SK-N-SH (cell line): Measurements from ENCODE around the gene C16orf54. TPM values are rescaled to one million over a fixed set of nuclear protein-coding genes. Genes with fewer than 3 reads are reported as not detected.

Experiments
- CTCF ChIA-PET: fragments of 300-600, 350-600 bp; formaldehyde crosslinking; extraction: SDS; loops from one replicate; lab custom pipeline; 2021; lab: Yijun Ruan, JAX
- POLR2A ChIA-PET: fragments of 350-600 bp; sonication (Branson Sonifier 250); formaldehyde crosslinking; extraction: SDS; loops from one replicate; lab custom pipeline; 2020; ENCODE audit warnings: antibody characterized with exemption, inconsistent platforms; lab: Yijun Ruan, JAX
- DNase-seq: peaks from one replicate; pipeline ENCODE4 v3.0.0; 2012
- H2AFZ ChIP-seq: fragments of 200-600 bp; sonication (generic); 2 replicates; pipeline ENCODE4 v1.8.1; 2016; ENCODE audit warnings: antibody characterized with exemption, mild to moderate bottlenecking, low read depth
- H3F3A ChIP-seq: fragments of 200-600 bp; sonication (generic); replicated peaks from 2 replicates; pipeline ENCODE3; 2016; ENCODE audit warnings: antibody characterized with exemption, mild to moderate bottlenecking; ENCODE audit not compliant: insufficient read depth
- H3K27ac ChIP-seq, 2 experiments: fragments of 200-500 bp in 1 of 2; fragments of 200-600 bp in 1 of 2; sonication (Bioruptor generic) in 1 of 2; sonication (generic), shearing (Covaris generic) in 1 of 2; 2 replicates each; pipeline versions ENCODE4 v1.5.1 to v1.6.1; 2014 to 2016; ENCODE audit warnings: low read depth in 2 of 2, inconsistent platforms in 1 of 2, low read length in 1 of 2, mild to moderate bottlenecking in 1 of 2, mixed read lengths in 1 of 2
- H3K27me3 ChIP-seq: fragments of 200-600 bp; sonication (generic), shearing (Covaris generic); 2 replicates; pipeline ENCODE4 v1.6.1; 2016; ENCODE audit warnings: mixed run types; ENCODE audit not compliant: insufficient read depth
- H3K36me3 ChIP-seq, 2 experiments: fragments of 200-500 bp in 1 of 2; fragments of 200-600 bp in 1 of 2; sonication (Bioruptor generic) in 1 of 2; sonication (generic) in 1 of 2; replicated peaks in 1 of 2; 2 replicates each; pipeline versions ENCODE3 to v1.5.1; 2014 to 2016; ENCODE audit warnings: low read length in 1 of 2, mild to moderate bottlenecking in 1 of 2; ENCODE audit not compliant: insufficient read depth in 2 of 2, control insufficient read depth in 1 of 2
- H3K4me1 ChIP-seq, 2 experiments: fragments of 200-500 bp in 1 of 2; fragments of 200-600 bp in 1 of 2; sonication (Bioruptor generic) in 1 of 2; sonication (generic), shearing (Covaris generic) in 1 of 2; 2 replicates each; pipeline versions ENCODE4 v1.5.1 to v1.6.1; 2014 to 2016; ENCODE audit warnings: low read depth in 1 of 2, low read length in 1 of 2, mixed run types in 1 of 2; ENCODE audit not compliant: insufficient read depth in 2 of 2, control insufficient read depth in 1 of 2
- H3K4me2 ChIP-seq: fragments of 200-600 bp; sonication (generic), shearing (Covaris generic); 2 replicates; pipeline ENCODE4 v1.6.1; 2017; ENCODE audit warnings: mixed run types
- H3K4me3 ChIP-seq, 2 experiments: fragments of 200-500 bp in 1 of 2; fragments of 200-600 bp in 1 of 2; sonication (Bioruptor generic) in 1 of 2; sonication (generic), shearing (Covaris generic) in 1 of 2; 2 replicates each; pipeline versions ENCODE4 v1.5.1 to v1.8.1; 2014 to 2016; ENCODE audit warnings: low read depth in 2 of 2, inconsistent platforms in 1 of 2, low read length in 1 of 2, mild to moderate bottlenecking in 1 of 2, mixed read lengths in 1 of 2, moderate library complexity in 1 of 2
- H3K79me2 ChIP-seq: fragments of 200-600 bp; sonication (generic); 2 replicates; pipeline ENCODE4 v1.8.1; 2017; ENCODE audit warnings: mild to moderate bottlenecking; ENCODE audit not compliant: insufficient read depth
- H3K9ac ChIP-seq: fragments of 200-600 bp; sonication (generic); 2 replicates; pipeline ENCODE4 v1.6.1; 2017; ENCODE audit warnings: mixed run types
- H3K9me2 ChIP-seq: fragments of 200-600 bp; sonication (generic); 2 replicates; pipeline ENCODE4 v1.6.1; 2017; ENCODE audit warnings: mixed run types
- H3K9me3 ChIP-seq: fragments of 200-600 bp; sonication (generic); 2 replicates; pipeline ENCODE4 v1.6.1; 2017; ENCODE audit warnings: mixed run types, mild to moderate bottlenecking, moderate library complexity
- H4K20me1 ChIP-seq: fragments of 200-600 bp; sonication (generic); 2 replicates; pipeline ENCODE4 v1.6.1; 2017; ENCODE audit warnings: mild to moderate bottlenecking, mixed run types; ENCODE audit not compliant: insufficient read depth
- ELF1 ChIP-seq: IDR thresholded peaks from 2 replicates; pipeline ENCODE4 v1.4.0; 2012
- EP300 ChIP-seq, 2 experiments: IDR thresholded peaks; 2 replicates each; pipeline versions ENCODE4 v1.4.0 to v1.6.1; 2012; ENCODE audit warnings: borderline replicate concordance in 1 of 2, low read depth in 1 of 2, low read length in 1 of 2
- EZH2phosphoT487 ChIP-seq: fragments of 200-600 bp; sonication (generic); IDR thresholded peaks from 2 replicates; pipeline ENCODE4 v1.6.1; 2017; ENCODE audit warnings: low read depth, mixed run types, mild to moderate bottlenecking, antibody characterized with exemption, moderate library complexity, borderline replicate concordance
- FOXJ3 ChIP-seq: sonication (generic); formaldehyde crosslinking; IDR thresholded peaks from 2 replicates; pipeline ENCODE4 v1.5.1; 2020; ENCODE audit warnings: mild to moderate bottlenecking, missing genetic modification reagents
- FOXM1 ChIP-seq: IDR thresholded peaks from 2 replicates; pipeline ENCODE4 v1.4.0; 2012; ENCODE audit warnings: low read depth, mild to moderate bottlenecking
- JUND ChIP-seq: IDR thresholded peaks from 2 replicates; pipeline ENCODE4 v1.4.0; 2012
- MEF2A ChIP-seq: IDR thresholded peaks from 2 replicates; pipeline ENCODE4 v1.4.0; 2012; ENCODE audit warnings: low read depth, borderline replicate concordance
- MXI1 ChIP-seq: IDR thresholded peaks from 2 replicates; pipeline ENCODE4 v1.6.1; 2012; ENCODE audit warnings: mild to moderate bottlenecking, low read depth, low read length, improper control_type of control experiment
- NRF1 ChIP-seq: IDR thresholded peaks from 2 replicates; pipeline ENCODE4 v1.6.1; 2012; ENCODE audit warnings: low read depth, mild to moderate bottlenecking, low read length
- POLR2AphosphoS5 ChIP-seq: IDR thresholded peaks from 2 replicates; pipeline ENCODE4 v1.6.1; 2012; ENCODE audit warnings: low read depth, low read length
- RAD21 ChIP-seq: IDR thresholded peaks from 2 replicates; pipeline ENCODE4 v1.6.1; 2012; ENCODE audit warnings: mild to moderate bottlenecking, low read length
- RCOR1 ChIP-seq: fragments of 150-350 bp; IDR thresholded peaks from 2 replicates; pipeline ENCODE4 v1.6.1; 2017; ENCODE audit warnings: antibody characterized with exemption, low read length
- RFX5 ChIP-seq: IDR thresholded peaks from 2 replicates; pipeline ENCODE4 v1.6.1; 2012; ENCODE audit warnings: mild to moderate bottlenecking, improper control_type of control experiment, low read length
- USF1 ChIP-seq: IDR thresholded peaks from 2 replicates; pipeline ENCODE4 v1.4.0; 2012; ENCODE audit warnings: low read depth, borderline replicate concordance
- WGBS: methylation state at CpG from one replicate; pipeline ENCODE4 v1.1.6; 2017; ENCODE audit warnings: low lambda C conversion rate; 5-methylcytosine and 5-hydroxymethylcytosine counted together
- polyA plus RNA-seq, 3 experiments: library from polyadenylated mRNA; depleted of rRNA; stranded (reverse); fragments of >200 nt; gene quantifications; 2 replicates each; pipeline ENCODE4 v1.2.3, GENCODE V29; 2012

C16orf54 gene
- polyA plus RNA-seq, 1 of the 3 experiments (the other 2 are of a cell fraction): not detected

- Histone ChIP-seq H3K79me2 (peaks cover 63% of the 10 kb centered on the region), H3K9ac (peak overlapping the region; percentile 84; the same call in 1 of the 2 replicates), H3K36me3 (peaks cover 3% of the 10 kb centered on the region in 2 experiments), H2AFZ (peak overlapping the region; percentile 54; the same call in 1 of the 2 replicates), H3K27me3 (no peaks in the 10 kb centered on the region), H4K20me1 (no peaks in the 10 kb centered on the region; the same call in 1 of the 2 replicates), H3K9me2 (no peaks in the 10 kb centered on the region), H3F3A (no peaks in the 10 kb centered on the region), H3K4me1 (peaks cover 0 to 11% of the 10 kb centered on the region in 2 experiments; a peak in 1 of 4 replicates), H3K4me3 (peak overlapping the region; percentile 61 to 87), H3K4me2 (peak overlapping the region; percentile 87), H3K27ac (no peak overlapping the region), H3K9me3 (no peaks in the 10 kb centered on the region)
- ChIA-PET CTCF (interaction anchor here (1.2 kb wide), 1 partner anchor 12 kb away, joined by 3 read pairs; no protein-coding TSS in a partner anchor), POLR2A (no interaction called here)
- DNase-seq: no peak
- 74% methylated on average over 9 of the region's 9 CpGs for WGBS
- TF ChIP-seq MEF2A (no peak), RFX5 (no peak), ELF1 (no peak), RAD21 (no peak), FOXM1 (no peak), EP300 (IDR thresholded peaks at IDR 0.05; ENCODE audit: borderline replicate concordance in 1 of 2, low read depth in 1 of 2, low read length in 1 of 2) (no peak), RCOR1 (no peak), NRF1 (no peak), EZH2phosphoT487 (no peak), USF1 (no peak), JUND (no peak), FOXJ3 (CRISPR knock-in tag) (no peak), POLR2AphosphoS5 (no peak)
Measured at GRCh38 chr16:29791845-29792807, 46.3 kb upstream of the C16orf54 start.

DNA sequence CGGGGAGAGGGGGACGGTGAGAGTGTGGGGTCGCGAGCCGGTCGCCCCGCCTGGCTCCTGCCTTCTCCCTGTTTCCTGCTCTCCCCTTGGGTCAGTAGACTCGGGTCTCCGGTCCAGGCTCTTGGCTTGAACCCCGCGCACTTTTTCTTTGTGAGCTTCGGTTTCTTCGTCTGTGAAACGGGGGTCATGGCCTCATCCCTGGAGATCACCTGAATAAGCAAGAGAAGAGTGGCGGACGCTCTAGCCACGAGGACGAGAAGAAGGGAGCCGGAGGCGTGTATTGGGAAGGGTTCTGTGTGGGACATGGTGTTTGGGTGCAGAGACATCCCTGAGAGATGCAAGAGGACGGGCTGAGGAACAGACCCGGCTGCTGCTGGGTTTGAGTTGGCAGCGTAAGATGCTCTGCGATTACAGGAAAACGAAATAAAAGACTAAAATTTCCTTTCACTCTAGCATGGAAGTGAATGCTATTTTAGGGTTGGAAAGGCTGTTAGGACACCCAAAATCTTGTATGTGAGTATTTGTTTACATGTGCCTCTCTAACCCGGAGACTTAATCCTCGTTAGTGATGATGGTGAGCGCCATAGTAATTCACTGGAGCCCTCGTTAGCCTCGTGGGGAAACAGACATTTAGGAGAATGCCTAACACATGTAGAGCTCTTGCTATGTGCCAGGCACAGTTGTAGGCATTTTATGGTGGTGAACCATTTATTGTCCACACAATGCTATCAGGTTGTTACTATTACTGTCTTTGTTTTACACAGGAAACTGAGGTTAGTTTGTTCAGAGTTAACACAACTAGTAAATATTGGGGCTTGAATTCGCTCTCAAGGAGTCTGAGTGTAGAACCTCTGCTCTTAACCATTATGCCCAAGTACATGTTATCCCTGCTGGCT lies 45.4 kb upstream of the C16orf54 start:
- Histone ChIP-seq H3K4me1 (peaks cover 0 to 11% of the 10 kb centered on the region in 2 experiments; a peak in 1 of 4 replicates), H3K4me2 (peak overlapping the region; percentile 87), H3K79me2 (peaks cover 56% of the 10 kb centered on the region), H3K9ac (peak overlapping the region; percentile 84), H3K9me3 (no peaks in the 10 kb centered on the region), H2AFZ (peak overlapping the region; percentile 87), H4K20me1 (no peaks in the 10 kb centered on the region; the same call in 1 of the 2 replicates), H3K36me3 (no peaks in the 10 kb centered on the region), H3K27me3 (no peaks in the 10 kb centered on the region), H3K27ac (peak overlapping the region; percentile 23 to 59; a peak in 3 of 4 replicates), H3K9me2 (no peaks in the 10 kb centered on the region), H3F3A (no peaks in the 10 kb centered on the region), H3K4me3 (peak overlapping the region; percentile 61 to 87)
- TF ChIP-seq MXI1: peak; percentile 49
- TF ChIP-seq FOXM1: no peak
- POLR2A ChIA-PET: interaction anchor here (0.7 to 1.4 kb wide), 6 partner anchors 11 to 274 kb away, joined by 3 to 19 read pairs (median 3); partner anchors contain the start of genes ALDOA, PAGR1 and SEZ6L2
- WGBS: 3% methylated on average over 30 of the region's 31 CpGs
- peak; percentile 39 for DNase-seq
- CTCF ChIA-PET: interaction anchor here (0.8 to 3.0 kb wide), 20 partner anchors 9 to 204 kb away, joined by 3 to 22 read pairs (median 4); partner anchors contain the start of genes HIRIP3, MVP, PAGR1 and ZG16
